GM13976 (cell line): Measurements from ENCODE around the gene RNASEH2A.
A peak's percentile ranks its signal among the peaks of the same experiment; 100 is the strongest.

Experiments
- DNase-seq: peaks from one replicate; pipeline ENCODE4 v3.0.0; 2012; ENCODE audit warnings: low spot score
- in situ Hi-C: fragments of 300-500 bp; cut with MboI; formaldehyde crosslinking; loops from one replicate; pipeline ENCODE4 v1.12.0; 2022; ENCODE audit warnings: low sequenced_read_pairs, mixed read lengths, inconsistent platforms; ENCODE audit not compliant: unreplicated experiment
- TF ChIP-seq, protein P1 (sequence below): IDR thresholded peaks from 2 replicates; pipeline ENCODE4 v1.5.1; 2012; ENCODE audit warnings: borderline replicate concordance, mild to moderate bottlenecking; ENCODE audit not compliant: insufficient read depth; ENCODE audit errors: extremely low read depth, missing control alignments, control extremely low read depth

Gene RNASEH2A

DNA sequence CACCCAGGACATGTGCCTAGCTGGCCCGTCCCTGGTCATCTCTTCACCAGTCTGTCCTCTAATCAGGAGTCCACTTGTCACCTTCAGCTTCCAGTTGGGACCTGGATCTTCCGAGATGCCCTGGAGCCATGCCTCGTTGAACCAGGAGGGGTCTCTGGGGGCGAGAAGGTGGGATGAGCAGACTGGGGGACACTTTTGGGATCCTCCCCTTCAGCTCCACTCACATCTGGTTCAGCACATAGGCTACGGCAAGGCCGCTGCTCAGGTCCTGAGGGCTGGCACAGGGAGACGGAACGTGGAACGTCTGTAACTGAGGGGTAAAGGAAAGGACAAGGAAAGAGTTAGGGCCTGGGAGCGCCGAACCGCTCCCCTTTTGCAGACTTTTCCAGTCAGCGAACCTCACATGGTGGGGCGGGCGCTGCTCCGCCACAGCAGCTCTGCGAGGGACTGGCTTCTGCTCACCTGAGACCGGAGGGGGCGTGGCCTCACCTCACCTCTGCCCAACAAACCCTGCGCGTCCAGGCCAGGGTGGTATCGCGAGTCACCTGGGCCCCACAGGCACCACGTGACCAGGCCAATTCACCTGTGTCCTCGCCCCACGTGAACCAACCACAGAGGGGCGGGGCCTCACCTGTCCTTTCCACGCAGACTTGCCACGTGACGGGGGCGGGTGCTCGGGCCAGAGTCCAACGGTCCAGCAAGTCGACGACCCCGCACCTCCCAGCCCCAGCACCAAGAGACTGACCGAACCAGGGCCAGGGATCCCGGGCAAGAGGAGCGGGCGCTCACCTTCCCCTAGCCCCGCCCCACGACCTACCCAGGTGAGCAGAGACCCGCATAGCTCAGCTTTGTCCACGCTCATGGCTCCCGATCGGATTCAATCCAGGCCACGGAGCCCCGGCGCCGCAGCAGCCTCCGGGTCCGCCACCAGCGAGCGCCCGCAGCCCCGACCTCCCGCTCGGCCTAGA, 31.5 kb upstream of the RNASEH2A start, which contains the start of gene HOOK2:
Gene HOOK2 (minus strand): TSS at position 965 of the 968 bp plus-strand sequence. CDS start 103 bp downstream, at position 862.
- TF ChIP-seq, protein P1, sequence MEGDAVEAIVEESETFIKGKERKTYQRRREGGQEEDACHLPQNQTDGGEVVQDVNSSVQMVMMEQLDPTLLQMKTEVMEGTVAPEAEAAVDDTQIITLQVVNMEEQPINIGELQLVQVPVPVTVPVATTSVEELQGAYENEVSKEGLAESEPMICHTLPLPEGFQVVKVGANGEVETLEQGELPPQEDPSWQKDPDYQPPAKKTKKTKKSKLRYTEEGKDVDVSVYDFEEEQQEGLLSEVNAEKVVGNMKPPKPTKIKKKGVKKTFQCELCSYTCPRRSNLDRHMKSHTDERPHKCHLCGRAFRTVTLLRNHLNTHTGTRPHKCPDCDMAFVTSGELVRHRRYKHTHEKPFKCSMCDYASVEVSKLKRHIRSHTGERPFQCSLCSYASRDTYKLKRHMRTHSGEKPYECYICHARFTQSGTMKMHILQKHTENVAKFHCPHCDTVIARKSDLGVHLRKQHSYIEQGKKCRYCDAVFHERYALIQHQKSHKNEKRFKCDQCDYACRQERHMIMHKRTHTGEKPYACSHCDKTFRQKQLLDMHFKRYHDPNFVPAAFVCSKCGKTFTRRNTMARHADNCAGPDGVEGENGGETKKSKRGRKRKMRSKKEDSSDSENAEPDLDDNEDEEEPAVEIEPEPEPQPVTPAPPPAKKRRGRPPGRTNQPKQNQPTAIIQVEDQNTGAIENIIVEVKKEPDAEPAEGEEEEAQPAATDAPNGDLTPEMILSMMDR, result no peak
- in situ Hi-C loops, result no loop called here
- DNase-seq, result no peak

DNA sequence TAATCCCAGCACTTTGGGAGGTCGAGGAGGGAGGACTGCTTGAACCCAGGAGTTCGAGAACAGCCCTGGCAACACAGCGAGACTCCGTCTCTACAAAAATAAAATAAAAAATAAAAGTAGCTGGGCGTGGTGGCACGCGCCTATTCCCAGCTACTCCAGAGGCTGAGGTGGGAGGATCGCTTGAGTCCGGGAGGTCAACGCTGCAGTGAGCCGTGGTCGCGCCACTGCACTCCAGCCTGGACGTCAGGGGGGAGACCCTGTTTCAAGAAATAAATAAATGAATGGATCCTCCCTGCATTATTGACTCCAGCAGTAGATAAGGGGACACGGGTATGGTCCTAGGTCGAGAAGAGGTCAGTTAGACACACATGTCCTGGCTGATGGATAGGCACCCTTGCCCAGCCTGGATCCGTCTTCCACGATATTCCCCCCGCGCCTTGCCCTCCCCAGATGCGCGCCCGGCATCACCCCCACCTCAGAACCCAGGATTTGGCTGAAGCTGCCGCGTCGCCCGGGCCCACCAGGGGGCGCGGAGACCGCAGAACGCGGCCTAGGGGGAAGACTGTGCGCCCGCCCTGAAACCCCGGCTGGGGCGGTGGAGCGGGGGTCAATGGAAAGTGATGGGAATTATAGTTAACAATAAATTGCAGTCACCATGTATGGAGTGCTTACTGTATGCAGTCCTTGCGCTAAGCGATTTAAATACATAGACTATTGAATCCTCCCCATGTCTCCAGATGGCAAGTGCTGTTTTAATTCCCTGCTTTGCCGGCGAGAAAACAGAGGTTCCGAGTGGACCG, 29.0 kb upstream of the RNASEH2A start:
- in situ Hi-C loops, result no loop called here
- peak; percentile 82 for DNase-seq
- TF ChIP-seq, protein P1, result peak; percentile 94

DNA sequence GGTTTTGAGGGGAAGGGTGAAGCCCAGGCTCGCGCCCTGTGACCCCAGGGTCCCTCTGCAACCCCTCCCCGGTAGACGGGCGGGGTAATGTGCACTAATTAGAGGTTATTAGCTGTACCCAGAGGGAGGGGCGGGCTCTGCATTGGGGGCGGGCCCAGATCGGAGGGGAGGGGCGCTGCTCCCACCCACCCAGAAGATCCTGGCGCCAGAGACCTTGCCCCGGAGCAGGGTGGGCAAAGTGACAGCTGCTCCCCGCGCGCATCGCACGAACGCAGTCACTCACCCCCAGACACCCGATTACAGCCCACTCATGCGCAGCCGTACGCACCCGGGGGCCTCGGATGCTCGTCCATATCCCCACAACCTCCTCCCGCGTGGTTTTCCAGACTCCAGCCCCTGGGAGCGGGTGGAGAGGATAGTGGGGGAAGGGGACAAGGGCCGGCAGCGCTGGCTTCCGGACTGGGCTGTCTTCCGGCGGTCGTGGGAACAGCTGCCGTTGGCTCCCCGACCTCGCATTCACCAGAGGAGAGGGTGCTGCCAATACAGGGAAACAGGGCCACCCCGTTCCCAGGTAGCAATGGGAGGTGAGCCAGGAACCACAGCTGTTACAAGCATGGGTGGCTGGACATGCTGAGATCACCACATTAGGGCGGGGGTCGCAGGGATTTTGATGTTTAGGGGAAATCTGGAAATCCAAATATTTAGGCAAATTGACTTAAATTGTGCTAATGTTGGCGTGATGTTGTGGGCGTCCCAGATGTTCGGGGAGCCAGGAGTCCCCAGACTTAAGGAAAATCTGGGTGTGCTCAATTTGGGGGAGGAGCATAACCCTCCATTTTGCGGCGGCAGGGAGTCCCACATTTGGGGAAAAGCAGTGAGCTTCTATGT, 28.1 kb upstream of the RNASEH2A start:
- peak; percentile 70 for DNase-seq
- in situ Hi-C loops, result no loop called here
- TF ChIP-seq, protein P1, result no peak

DNA sequence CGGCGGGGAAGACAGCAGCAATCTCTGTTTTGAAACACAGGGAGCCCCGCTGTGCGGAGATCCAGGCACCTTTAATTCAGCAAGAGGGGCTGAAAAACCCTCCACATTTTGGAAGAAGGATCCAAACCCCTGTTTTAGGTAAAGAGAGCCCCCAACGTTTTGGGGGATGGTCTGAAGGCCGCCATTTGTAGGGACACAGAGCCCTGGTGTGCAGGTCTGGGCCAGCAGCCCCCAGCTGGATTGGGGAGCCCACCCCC, 27.6 kb upstream of the RNASEH2A start:
- TF ChIP-seq, protein P1, result no peak
- in situ Hi-C loops, result no loop called here
- no peak for DNase-seq

DNA sequence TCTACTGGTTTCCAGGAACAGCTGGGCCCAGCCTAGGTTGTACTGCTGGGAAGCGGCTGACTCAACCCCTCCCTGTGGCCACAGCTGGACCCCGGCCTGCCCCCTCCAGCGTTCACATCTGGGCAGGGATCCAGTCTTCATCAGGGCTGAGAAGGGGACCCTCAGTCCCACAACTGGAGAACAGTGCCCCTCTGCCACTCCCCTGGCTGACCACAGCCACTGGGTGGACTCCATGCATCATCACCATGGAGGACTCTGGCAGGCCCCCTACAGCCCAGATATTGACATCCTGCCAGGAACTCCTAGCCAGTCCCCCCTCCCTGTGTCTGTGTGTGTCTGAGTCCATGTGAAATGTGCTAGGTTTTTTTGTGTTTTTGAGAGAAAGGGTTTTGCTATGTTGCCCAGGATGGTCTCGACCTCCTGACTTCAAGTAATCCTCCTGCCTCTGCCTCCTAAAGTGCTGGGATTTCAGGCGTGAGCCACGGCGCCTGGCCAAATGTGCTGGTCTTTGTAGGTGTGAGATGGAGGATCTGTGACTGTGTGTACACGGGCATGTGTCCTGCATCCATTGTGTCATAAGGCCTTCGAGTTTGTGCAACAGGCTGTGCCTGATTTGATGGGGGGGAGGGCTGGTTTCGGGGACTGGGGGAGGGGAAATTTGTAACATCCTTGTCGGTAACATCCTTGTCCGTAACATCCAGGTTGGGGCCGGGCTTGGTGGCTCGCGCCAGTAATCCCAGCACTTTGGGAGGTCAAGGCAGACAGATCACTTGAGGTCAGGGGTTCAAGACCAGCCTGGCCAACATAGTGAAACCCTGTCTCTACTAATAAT, 27.0 kb upstream of the RNASEH2A start:
- DNase-seq, result no peak
- in situ Hi-C loops, result no loop called here
- TF ChIP-seq, protein P1, result peak; percentile 12
